GM19395 (cell line): ENCODE data around the gene LRRN3.
"Not testable (repeated sequence)": the region's sequence is repeated elsewhere in the genome, so short reads cannot be mapped to it uniquely, and the experiment has no call there.

ENCODE experiments used
- ATAC-seq: cut with Tn5 transposase; IDR thresholded peaks from one replicate; pipeline ENCODE4 v1.9.1; 2021; ENCODE audit warnings: mild to moderate bottlenecking, moderate library complexity; ENCODE audit not compliant: unreplicated experiment

Gene LRRN3

DNA sequence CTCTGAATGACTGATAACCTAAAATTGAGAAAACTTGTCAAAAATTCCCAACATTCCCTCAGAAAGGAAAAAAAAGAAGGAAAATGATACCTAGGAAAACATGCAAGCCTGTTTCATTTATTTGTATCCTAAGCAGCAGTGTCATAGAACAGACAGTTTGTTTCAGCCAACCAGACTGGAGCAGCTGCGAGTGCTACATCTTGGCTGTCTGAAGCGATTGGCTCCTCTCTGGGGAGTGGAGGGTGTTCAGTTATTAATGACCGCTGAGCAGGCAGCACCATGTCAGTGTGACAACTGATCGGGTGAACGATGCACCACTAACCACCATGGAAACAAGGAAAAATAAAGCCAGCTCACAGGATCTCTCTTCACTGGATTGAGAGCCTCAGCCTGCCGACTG, at the start of gene LRRN3:
LRRN3 (plus strand) TSS at position 282 of the 400 bp plus-strand sequence. CDS start 31,646 bp downstream, outside the sequence.
- ATAC-seq, result no peak

DNA sequence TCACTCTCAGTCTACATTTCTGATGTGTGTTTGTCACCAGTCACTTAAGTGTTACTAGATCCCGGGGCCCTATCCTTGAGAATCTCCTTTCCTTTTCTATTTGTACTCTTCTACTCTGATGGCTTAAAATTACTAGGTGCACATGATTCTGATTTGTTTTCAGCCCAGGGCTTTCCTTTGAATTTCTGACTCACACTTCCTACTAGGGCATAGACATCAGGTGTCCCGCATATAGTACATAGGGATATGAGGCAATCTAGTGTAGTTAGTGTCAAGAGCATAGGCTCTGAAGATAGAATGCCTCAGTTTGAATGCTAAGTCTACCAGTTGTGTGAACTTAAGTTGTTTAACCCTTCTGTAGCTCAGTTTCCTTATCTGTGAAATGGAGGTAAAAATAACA, 49.4 kb upstream of the LRRN3 start:
- ATAC-seq, result no peak

DNA sequence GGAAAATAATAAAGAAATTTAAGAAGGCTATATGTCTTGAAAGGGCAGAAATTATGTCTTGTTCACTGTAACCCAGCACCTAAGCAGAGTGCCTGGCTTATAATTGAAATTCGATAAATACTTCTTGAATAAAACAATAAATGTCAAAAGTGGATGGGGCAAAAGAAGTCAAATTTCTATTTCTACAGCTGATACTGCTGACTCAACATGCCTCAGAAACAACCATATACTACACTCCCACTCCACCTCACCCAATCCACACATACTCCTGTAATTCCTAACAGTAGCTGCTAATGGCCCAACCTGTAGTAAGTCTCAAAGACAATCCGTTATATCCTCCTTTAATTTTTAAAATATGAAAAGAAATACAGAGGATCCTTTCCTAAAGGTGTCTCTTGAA, 48.1 kb upstream of the LRRN3 start:
- ATAC-seq, result no peak

- ATAC-seq, result peak; percentile 93
These were observed 47.4 kb upstream of the LRRN3 start for GRCh38 chr7:111043561-111043960.

DNA sequence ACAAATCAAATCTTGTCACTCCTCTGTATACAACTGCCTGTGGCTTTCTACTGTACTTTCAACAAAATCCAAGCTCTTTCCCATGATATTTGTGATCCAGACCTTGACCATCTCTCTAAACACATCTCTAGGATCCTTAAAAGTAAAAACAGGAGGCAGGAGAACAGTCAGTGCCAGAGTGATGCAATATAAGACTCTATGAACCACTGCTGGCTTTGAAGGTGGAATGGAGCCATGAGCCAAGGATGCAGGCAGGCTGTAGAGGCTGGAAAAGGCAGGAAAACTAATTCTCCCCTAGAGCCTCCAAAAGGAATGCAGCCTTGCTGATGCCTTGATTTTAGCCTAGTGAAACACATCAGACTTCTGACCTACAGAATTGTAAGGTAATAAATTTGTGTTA, 45.5 kb upstream of the LRRN3 start:
- ATAC-seq, result no peak

DNA sequence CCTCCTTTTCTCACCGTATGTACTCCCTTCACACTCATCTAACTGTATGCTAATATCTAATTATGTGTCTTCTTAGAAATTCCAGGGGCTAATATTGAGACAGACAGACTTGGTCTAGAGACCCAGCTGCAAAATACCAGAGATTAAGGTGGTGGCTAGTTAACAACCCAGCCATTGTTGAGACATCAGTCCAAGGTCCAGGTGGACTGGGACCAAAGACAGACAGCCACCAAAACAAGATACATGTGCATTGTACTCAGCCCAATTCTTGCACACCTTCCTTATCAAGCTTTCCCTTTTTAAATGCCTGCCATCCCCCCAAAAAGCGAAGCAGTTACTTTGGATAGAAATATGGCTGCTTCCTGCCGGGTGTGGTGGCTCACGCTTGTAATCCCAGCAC, 43.3 kb upstream of the LRRN3 start:
- ATAC-seq, result no peak

DNA sequence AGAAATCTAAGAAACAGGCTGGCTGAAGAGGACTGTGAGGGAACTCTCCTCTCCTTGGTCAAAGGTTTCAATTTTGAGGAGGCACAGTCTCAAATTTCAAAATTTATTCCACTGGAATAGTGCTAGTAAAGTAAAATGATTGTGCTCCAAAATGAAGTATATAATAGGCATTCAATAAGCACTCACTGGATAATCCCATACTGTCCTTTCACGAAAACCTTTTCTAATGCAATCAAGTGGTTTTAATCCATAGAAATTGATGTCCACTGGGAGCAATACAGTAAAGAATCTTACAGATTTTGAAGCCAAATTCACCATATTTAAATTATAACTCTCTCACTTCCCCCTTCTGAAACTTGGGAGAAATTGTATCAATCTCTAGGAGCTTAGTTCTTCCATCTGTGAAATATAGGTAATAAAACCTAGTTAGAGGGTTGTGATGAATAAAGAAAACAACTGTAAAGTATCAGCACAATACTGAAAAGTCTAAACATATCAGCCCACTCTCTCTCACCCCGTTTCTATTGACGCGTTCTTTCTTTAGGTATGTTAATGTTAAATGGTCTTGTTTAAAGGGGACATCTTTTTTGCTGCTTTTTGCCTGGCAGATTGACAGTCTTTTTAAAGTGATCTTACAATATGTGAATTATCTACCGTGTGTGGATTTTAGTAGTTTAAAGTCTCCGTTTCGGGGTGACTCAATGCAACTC, 40.8 kb upstream of the LRRN3 start:
- ATAC-seq, result no peak

DNA sequence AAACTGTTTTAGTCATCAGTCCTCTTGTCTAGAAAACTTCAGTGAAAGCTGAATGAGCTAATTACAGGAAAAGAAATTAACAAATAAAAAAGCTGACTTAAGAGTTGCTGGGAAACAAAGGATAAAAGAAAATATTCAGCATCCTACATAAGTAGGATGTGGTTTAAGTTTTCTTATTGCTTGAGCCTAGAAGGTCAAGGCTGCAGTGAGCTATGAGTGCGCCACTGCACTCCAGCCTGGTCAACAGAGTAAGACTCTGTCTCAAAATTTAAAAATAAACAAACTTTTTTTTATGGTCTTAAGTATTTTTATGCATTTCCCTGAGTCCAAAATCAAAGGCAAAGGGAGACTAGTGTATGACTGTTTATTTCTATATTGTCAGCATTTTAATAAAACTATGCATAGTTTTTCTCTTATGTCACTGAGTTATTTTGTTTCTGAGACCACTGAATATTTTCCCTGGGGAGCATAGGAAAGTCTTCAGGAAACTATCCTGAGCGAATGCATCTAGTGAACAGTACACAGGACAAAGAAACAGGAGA, 40.0 kb upstream of the LRRN3 start:
- no peak for ATAC-seq

GRCh38 chr7:111051832-111052231, 39.1 kb upstream of the LRRN3 start:
- no peak for ATAC-seq

GRCh38 chr7:111053035-111053434, 37.9 kb upstream of the LRRN3 start:
- ATAC-seq, result no peak

DNA sequence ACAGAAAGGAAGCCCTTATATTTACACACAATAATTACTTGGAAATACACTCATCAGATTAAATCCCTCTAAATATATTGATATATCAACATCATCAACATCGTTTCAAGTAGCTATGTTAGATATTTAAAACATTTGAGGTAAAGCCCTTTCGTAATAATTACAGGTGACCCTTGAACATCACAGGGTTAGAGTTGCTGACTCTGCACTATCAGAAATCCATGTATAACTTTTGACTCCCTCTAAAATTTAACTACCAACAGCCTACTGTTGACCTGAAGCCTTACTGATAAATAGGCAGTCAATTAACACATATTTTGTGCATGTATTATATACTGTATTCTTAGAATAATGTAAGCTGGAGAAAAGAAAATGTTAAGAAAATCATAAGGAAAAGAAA, 34.6 kb upstream of the LRRN3 start:
- ATAC-seq, result no peak

- ATAC-seq, result no peak
These were observed 33.9 kb upstream of the LRRN3 start for GRCh38 chr7:111057066-111057465.

- no peak for ATAC-seq
These were observed 31.1 kb upstream of the LRRN3 start for GRCh38 chr7:111059833-111060232.

GRCh38 chr7:111063166-111063565, 27.8 kb upstream of the LRRN3 start:
- no peak for ATAC-seq

DNA sequence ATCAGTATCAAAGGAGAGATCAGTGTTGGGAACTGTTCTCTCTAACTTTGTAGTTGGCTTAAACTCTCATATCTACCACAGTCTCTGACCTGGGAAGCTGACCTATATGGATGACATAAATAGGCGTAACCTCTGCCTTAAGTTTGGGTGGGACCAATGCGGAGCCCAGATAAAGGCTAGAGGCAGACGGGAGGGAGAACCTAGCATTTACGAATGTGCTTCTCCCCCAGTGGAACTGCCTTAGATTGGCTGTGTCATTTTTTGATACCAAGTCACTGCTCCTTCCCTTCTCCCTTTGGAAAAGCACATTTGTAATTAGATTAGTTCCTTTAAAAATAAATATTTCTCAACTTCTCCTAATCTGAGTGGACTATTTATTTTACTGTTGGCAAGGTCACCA, 23.7 kb upstream of the LRRN3 start:
- no peak for ATAC-seq

DNA sequence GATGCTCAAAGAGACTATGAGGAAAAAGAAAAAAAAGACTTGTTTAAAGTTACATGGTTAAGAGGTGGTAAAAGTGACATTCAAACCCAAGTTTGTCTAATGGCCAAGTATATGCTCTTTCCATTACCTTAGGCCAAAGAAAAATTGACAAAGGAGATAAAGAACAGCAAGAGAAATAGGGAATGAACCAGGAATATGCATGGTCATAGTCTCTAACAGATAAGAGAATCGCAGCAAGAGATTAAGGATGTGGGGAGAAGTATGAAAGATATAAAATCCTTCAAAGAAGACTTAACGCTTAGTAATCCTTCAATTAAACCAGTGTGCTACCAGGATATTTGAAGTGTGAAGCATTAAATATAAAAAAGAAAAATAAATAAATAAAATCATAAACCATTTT, 23.2 kb upstream of the LRRN3 start:
- ATAC-seq, result no peak

DNA sequence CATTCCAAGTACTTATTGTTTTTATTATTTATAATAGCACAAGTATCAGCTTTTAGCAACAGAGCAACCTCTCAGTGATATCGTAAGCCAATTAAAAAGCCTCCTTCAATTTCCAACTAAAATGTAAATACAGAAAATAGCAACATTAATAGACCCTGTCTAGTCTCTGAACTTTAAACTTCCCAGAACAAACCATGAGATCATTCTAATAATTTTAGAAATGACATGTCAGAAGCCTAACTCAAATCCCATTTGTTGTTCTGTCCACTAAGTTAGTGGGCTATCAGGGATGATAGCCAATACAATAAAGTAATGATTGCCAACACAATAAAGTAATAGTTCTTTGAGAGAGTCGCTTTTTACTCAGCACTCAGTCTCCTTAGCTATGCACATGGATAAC, 22.3 kb upstream of the LRRN3 start:
- no peak for ATAC-seq

- no peak for ATAC-seq
These were observed 19.4 kb upstream of the LRRN3 start for GRCh38 chr7:111071556-111071955.

DNA sequence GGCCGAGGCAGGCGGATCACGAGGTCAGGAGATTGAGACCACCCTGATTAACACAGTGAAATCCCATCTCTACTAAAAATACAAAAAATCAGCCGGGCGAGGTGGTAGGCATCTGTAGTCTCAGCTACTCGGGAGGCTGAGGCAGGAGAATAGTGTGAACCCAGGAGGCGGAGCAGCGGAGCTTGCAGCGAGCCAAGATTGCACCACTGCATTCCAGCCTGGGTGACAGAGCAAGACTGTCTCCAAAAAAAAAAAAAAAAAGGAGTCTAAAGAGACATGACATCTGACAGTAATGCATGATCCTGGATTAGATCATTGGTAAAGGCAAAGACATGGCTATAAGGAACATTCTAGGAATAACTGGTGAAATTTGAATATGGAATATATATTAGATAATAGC, 18.3 kb upstream of the LRRN3 start:
- not testable (repeated sequence) for ATAC-seq

- no peak for ATAC-seq
These were observed 16.7 kb upstream of the LRRN3 start for GRCh38 chr7:111074071-111074747.

GRCh38 chr7:111074748-111075146, 16.2 kb upstream of the LRRN3 start:
- ATAC-seq, result no peak

DNA sequence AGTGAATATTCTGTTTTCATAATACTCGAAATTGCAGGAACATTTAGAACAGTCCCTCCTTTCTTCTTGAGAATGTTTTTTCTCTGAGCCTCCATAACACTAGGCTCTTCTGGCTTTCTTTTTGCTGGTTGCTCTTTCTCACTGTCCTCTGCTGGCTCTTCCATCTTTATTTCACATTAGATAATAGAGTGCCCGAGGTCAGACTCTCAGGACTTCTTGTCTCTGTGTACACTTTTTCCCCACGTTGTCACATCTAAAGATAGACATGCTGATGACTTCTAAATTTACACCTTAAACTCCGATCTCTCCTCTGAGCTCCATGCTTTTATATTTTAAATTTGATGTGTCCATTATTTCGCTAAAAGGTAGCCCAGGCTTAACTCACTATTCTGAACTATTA, 15.4 kb upstream of the LRRN3 start:
- no peak for ATAC-seq
